Stimulated activated naive CD8-positive, alpha-beta T cell treated with anti-CD3 and anti-CD28 coated beads, Interleukin-15, amount 100 ng/mL, for 72 hours (primary cell): ENCODE results near the gene TRMT11.
"Not testable (repeated sequence)": the region's sequence is repeated elsewhere in the genome, so short reads cannot be mapped to it uniquely, and the experiment has no call there.

Experiments
- ATAC-seq: fragments of 150-1000 bp; cut with Tn5 transposase; 2 replicates; pipeline ENCODE4 v1.10.0; 2021; ENCODE audit warnings: mild to moderate bottlenecking, moderate library complexity
- DNase-seq, 2 donors: peaks; one replicate each; pipeline ENCODE4 v3.0.0; 2021 to 2022
- H3K27ac Mint-ChIP-seq, 2 donors: one replicate each; pipeline ENCODE4 v1.8.0; 2022; ENCODE audit warnings: mild to moderate bottlenecking in 2 of 2, mixed read lengths in 2 of 2, moderate library complexity in 2 of 2
- H3K27me3 Mint-ChIP-seq: one replicate; pipeline ENCODE4 v1.8.0; 2022; ENCODE audit warnings: mixed read lengths
- H3K4me1 Mint-ChIP-seq: one replicate; pipeline ENCODE4 v1.8.0; 2022; ENCODE audit warnings: mild to moderate bottlenecking, mixed read lengths
- H3K4me3 Mint-ChIP-seq, 2 donors: one replicate each; pipeline ENCODE4 v1.8.0; 2022; ENCODE audit warnings: mild to moderate bottlenecking in 2 of 2, mixed read lengths in 2 of 2, moderate library complexity in 1 of 2
- H3K9me3 Mint-ChIP-seq, 2 donors: one replicate each; pipeline ENCODE4 v1.8.0; 2022; ENCODE audit warnings: mixed read lengths in 2 of 2

The TRMT11 gene

DNA sequence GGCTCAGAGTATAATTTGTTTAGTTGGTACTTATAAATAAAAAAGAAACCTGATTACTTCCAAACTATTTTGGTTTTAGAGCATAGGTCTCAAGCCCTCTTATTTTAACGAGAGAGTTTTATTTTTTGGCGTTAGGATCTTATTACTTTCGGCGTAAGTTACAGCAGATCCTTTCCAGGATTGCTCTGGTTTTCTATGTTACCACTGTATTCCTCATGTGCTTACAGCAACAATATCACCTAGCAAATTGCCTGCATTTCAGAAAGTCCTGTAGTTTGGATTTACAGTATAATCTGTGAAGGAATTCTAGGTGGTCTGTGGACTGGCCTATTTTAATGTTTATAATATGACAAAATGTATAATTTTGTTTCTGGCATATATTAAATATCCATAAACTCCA, 54.1 kb downstream of the TRMT11 start:
- Mint-ChIP-seq H3K27ac (no peak overlapping the region), H3K4me3 (no peak overlapping the region), H3K9me3 (peaks cover 0 to 5% of the 10 kb centered on the region in 2 donors), H3K4me1 (no peaks in the 10 kb centered on the region), H3K27me3 (no peaks in the 10 kb centered on the region)
- no peak for DNase-seq
- no peak for ATAC-seq

DNA sequence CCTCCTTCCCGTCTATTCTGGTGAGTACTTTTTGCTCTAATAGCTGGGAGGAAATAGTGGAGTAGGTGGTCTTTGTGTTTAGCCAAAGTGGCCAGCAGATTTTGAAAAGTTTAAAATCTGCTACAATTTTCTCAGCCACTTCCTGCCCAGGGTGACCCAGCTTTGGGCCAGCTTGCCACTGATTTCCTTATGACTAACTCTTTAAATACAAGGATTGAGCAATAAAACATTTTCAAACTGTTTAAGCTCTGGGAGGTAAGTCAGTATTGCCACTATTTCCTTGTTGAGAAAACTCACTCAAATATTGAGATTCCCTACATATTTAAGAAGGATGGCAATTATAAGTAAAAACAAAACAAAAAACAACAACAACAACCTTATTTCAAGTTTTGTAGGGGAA, 54.5 kb downstream of the TRMT11 start:
- ATAC-seq (no peak), DNase-seq (no peak)
- no peak overlapping the region for H3K4me3 Mint-ChIP-seq
- no peaks in the 10 kb centered on the region for H3K27me3 Mint-ChIP-seq
- no peak overlapping the region for H3K27ac Mint-ChIP-seq
- no peaks in the 10 kb centered on the region for H3K4me1 Mint-ChIP-seq
- H3K9me3 Mint-ChIP-seq = peaks cover 0 to 5% of the 10 kb centered on the region in 2 donors

DNA sequence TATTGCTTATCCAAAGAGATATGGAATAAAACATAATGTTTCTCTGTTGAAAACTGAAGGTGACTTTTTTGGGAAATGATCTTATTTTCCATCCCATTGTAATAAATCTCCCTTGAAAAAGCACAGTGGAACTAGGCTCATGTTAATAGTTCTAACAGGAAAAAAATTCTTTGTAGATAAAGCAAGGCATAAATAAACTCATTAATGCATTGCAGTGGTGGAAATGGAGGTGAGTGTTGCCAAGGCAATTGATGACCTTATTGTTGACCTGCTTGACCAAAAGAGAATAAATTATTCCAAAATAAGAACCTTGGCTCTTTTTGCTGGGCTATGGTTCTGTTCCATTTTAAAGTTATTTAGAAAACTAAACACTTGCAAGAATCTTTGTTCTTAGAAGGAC, 55.2 kb downstream of the TRMT11 start:
- DNase-seq = no peak
- Mint-ChIP-seq H3K9me3 (peaks cover 0 to 5% of the 10 kb centered on the region in 2 donors), H3K27me3 (no peaks in the 10 kb centered on the region), H3K4me3 (no peak overlapping the region), H3K27ac (no peak overlapping the region), H3K4me1 (no peaks in the 10 kb centered on the region)
- no peak for ATAC-seq

DNA sequence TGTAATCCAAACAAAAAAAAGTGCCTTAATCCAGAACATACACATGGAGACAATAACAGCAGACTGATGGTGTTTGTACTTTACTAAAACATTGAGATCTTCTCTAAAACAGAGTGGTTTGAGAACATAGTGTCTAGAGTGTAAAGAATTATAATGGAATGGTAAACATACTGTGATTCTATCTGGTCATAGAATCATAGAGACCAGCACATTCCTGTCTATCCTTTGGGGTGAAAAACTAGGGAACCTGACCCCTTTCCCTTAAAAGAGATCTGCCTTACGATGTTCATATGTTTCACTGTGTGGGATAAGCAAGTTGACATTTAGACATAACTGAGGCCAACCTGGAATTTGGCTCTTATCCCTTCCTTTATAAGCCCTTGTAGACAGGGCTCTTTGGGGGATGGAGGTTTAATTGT, 55.7 kb downstream of the TRMT11 start:
- no peaks in the 10 kb centered on the region for H3K27me3 Mint-ChIP-seq
- no peaks in the 10 kb centered on the region for H3K4me1 Mint-ChIP-seq
- H3K27ac Mint-ChIP-seq = no peak overlapping the region
- no peak for ATAC-seq
- H3K4me3 Mint-ChIP-seq = no peak overlapping the region
- DNase-seq = no peak
- H3K9me3 Mint-ChIP-seq = peaks cover 0 to 5% of the 10 kb centered on the region in 2 donors

DNA sequence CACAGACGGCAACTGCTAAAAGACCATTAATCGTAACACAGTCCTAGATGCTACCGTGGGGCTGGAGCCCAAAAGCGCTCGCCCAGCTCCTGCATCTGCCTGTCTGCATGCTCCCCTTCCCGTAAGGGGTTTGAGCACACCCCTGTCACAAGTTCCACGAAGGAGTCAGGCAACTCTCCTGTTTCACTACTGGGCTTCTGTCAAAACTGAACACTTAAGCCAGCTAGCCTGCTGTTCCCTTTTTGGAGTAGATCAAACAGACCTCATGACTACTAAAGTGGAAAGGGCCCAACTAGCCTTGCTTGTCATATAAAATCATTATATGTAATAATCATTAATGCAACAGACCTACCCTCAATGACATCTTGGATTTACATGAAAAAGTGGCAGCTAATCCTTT, 61.3 kb downstream of the TRMT11 start:
- H3K27me3 Mint-ChIP-seq = no peaks in the 10 kb centered on the region

DNA sequence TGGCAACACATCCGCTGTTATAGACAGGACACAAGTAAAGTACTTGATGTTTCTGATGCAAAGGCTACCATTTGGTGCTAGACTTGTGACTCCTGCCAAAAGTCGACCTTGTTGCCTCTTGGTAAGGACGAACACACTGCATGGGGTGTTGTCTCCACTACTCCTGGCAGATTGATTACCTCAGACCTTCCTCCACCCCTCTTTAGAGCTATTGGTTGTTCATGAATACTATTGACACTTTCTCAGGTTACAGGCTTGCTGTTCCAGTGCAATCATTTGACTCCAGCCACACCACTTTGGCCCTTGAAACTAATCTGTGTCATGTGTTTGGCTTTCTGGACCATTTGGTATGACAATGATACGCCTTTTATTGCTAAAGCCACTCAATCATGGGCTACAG, 62.3 kb downstream of the TRMT11 start:
- no peaks in the 10 kb centered on the region for H3K4me1 Mint-ChIP-seq
- no peak overlapping the region for H3K27ac Mint-ChIP-seq
- H3K4me3 Mint-ChIP-seq = no peak overlapping the region
- ATAC-seq (no peak), DNase-seq (no peak)
- no peaks in the 10 kb centered on the region for H3K9me3 Mint-ChIP-seq
- H3K27me3 Mint-ChIP-seq = no peaks in the 10 kb centered on the region

More for the DNA sequence above, 61.3 kb downstream of the TRMT11 start:
- ATAC-seq (no peak), DNase-seq (no peak)
- Mint-ChIP-seq H3K4me1 (no peaks in the 10 kb centered on the region), H3K4me3 (no peak overlapping the region), H3K27ac (no peak overlapping the region), H3K9me3 (peaks cover 0 to 1% of the 10 kb centered on the region in 2 donors)

DNA sequence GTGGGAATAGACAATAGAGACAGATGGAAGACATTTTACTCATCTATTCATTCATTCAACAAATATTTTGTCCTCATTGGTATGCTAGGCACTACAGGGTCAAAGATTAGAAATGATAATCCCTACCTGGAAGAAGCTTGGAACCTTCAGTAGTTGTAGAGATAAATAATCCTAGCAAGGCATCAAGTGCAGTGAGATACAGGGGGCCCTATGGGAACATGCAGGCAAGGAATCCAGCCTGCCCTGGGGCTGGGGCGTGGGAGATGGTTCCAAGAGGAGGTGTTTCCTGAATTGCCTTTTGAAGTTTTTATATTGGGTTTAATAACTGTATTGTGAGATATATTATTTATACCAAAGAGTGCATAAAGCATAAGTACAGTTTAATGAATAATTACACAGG, 64.5 kb downstream of the TRMT11 start:
- Mint-ChIP-seq H3K4me1 (no peaks in the 10 kb centered on the region), H3K4me3 (no peak overlapping the region), H3K9me3 (no peaks in the 10 kb centered on the region), H3K27ac (no peak overlapping the region), H3K27me3 (no peaks in the 10 kb centered on the region)
- ATAC-seq (no peak), DNase-seq (no peak)

DNA sequence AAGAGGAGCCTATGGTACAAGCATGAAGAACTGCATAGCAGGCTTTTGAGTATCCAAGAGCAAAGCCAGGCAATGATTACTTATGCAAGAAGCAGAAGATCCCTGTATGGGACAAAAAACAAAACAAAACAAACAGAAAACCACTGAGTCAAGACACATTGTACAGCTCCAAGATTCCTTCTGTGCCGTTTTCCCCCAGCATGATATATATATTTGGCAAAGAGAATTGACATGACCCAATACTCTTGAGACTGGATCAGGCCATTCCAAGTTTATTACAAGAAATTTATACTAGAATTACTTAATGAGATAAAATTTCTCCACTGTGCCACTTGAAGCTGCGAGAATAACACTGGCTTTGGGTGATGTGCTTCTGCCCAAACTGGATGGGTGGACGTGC, 65.5 kb downstream of the TRMT11 start:
- Mint-ChIP-seq H3K9me3 (no peaks in the 10 kb centered on the region), H3K4me3 (no peak overlapping the region), H3K27ac (no peak overlapping the region), H3K27me3 (no peaks in the 10 kb centered on the region), H3K4me1 (no peaks in the 10 kb centered on the region)
- ATAC-seq = no peak
- DNase-seq = no peak

DNA sequence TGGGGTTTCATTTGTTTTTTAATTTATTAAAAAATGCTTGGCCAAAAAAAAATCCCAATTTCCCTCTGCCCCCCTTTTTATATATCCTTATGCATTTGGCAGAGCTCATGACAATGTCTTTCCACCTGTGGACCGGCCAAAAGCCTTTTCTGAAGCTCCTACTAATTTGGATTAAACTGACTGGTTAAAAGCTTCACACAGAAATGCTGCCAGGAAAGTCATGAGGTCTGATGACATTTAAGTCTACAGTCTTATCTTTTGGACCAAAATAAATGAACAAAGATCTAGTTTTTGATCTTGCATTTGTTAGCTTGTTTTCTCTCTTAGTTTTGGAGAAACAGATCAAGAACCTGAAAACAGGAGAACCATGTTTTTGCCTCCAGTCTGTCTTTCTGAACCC, 66.1 kb downstream of the TRMT11 start:
- ATAC-seq = no peak
- H3K4me3 Mint-ChIP-seq = no peak overlapping the region
- no peak overlapping the region for H3K27ac Mint-ChIP-seq
- no peaks in the 10 kb centered on the region for H3K27me3 Mint-ChIP-seq
- no peak for DNase-seq
- no peaks in the 10 kb centered on the region for H3K9me3 Mint-ChIP-seq
- H3K4me1 Mint-ChIP-seq = no peaks in the 10 kb centered on the region

DNA sequence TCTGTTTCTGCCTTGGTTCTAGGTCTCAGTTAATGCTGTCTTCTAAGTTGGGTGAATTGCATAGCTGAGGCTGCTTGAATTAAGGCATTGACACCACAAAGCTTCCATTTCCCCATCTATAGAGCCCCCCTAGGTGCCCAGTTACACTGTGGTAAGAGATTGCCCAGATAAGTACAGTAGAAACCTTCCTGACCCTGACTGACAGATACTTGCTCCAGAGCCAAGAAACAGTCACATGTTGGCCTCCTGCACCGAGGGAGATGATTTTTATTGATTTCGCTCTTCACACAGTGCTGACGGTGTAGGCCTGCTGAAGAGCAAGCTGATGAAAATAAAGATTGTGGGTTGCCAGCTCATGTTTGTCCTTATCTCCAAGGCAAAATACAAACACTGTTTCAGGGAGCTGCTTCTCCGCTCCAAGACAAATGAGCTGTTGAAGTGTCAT, 67.9 kb downstream of the TRMT11 start:
- no peaks in the 10 kb centered on the region for H3K9me3 Mint-ChIP-seq
- ATAC-seq = no peak
- no peaks in the 10 kb centered on the region for H3K4me1 Mint-ChIP-seq
- no peaks in the 10 kb centered on the region for H3K27me3 Mint-ChIP-seq
- H3K4me3 Mint-ChIP-seq = no peak overlapping the region
- no peak for DNase-seq
- no peak overlapping the region for H3K27ac Mint-ChIP-seq

DNA sequence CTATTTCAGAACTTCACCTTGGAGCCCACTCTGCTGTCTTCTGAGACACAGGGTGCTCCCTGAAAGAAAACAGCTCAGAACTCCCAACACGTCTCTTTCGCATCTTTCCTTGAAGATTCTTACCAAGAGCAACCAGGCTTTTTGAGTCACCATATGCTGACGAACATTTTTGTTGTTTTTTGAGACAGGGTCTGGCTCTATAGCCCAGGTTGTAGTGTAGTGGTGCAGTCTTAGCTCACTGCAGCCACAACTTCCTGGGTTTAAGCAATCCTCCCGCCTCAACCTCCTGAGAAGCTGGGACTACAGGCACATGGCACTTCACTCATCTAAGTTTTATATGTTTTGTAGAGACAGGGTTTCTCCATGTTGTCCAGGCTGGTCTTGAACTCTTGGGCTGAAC, 68.5 kb downstream of the TRMT11 start:
- no peak overlapping the region for H3K27ac Mint-ChIP-seq
- no peaks in the 10 kb centered on the region for H3K27me3 Mint-ChIP-seq
- H3K4me3 Mint-ChIP-seq = no peak overlapping the region
- DNase-seq = no peak
- ATAC-seq = no peak
- H3K9me3 Mint-ChIP-seq = no peaks in the 10 kb centered on the region
- H3K4me1 Mint-ChIP-seq = no peaks in the 10 kb centered on the region

DNA sequence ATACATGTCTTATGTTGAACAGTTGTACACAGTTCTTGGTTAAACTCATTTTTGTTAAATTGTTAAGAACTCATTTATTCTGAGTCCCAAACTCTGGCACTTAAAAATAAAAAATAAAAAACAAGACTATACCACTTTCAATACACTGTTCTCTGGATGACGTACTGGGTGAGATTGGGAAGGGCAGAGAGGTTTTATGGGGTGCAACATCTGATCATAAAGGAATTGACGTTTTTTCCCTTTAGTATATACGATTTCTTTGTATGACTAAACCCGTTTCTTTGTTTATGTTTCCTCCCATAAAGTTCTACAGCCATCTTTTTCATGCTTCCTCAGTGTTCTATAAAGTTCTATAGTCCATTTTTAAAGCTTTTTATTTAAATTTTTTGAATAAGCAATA, 69.1 kb downstream of the TRMT11 start:
- Mint-ChIP-seq H3K27me3 (no peaks in the 10 kb centered on the region), H3K27ac (no peak overlapping the region), H3K4me3 (no peak overlapping the region), H3K9me3 (no peaks in the 10 kb centered on the region), H3K4me1 (no peaks in the 10 kb centered on the region)
- DNase-seq = no peak
- ATAC-seq = no peak

DNA sequence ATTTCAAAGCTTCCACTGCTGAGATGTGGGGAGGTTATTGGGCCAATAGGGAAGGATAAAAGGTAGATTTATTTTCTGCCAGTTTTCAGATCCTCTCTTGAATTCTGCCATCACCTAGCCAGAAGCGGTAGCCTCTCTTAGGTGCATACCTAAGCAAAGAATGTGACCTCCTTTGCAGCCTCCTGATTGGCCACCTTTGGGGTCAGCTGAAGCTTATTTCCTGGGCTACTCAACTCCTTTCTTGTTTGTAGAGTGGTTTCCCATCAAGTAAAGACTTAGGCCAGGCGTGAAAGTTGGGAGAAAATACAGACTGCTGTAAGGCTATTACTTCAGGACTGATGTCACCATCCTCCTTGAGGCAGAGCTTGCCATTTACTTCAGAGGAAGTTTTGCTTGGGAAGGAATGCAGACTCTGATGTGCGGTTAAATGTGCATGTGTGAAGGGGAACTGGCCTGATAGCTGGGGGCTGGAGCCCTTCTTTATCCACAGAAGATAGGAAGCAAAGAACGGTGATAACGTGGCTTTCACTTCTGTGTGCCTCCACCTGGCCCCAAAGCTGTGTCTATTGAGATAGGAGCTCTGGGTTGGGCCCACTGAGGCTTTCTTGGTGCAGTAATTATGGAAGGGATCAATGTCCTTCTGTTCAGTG, 70.1 kb downstream of the TRMT11 start:
- H3K4me3 Mint-ChIP-seq = no peak overlapping the region
- H3K27ac Mint-ChIP-seq = no peak overlapping the region
- ATAC-seq (no peak), DNase-seq (no peak)
- H3K27me3 Mint-ChIP-seq = no peaks in the 10 kb centered on the region
- no peaks in the 10 kb centered on the region for H3K9me3 Mint-ChIP-seq
- H3K4me1 Mint-ChIP-seq = no peaks in the 10 kb centered on the region

DNA sequence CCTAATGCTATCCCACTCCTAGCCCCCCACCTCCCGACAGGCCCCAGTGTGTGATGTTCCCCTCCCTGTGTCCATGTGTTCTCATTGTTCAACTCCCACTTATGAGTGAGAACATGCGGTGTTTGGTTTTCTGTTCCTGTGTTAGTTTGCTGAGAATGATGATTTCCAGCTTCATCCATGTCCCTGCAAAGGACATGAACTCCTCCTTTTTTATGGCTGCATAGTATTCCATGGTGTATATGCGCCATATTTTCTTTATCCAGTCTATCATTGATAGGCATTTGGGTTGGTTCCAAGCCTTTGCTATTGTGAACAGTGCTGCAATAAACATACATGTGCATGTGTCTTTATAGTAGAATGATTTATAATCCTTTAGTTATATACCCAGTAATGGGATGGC, 71.7 kb downstream of the TRMT11 start:
- H3K27me3 Mint-ChIP-seq, H3K4me3 Mint-ChIP-seq, H3K27ac Mint-ChIP-seq, ATAC-seq, H3K9me3 Mint-ChIP-seq, H3K4me1 Mint-ChIP-seq, DNase-seq: not testable (repeated sequence)

DNA sequence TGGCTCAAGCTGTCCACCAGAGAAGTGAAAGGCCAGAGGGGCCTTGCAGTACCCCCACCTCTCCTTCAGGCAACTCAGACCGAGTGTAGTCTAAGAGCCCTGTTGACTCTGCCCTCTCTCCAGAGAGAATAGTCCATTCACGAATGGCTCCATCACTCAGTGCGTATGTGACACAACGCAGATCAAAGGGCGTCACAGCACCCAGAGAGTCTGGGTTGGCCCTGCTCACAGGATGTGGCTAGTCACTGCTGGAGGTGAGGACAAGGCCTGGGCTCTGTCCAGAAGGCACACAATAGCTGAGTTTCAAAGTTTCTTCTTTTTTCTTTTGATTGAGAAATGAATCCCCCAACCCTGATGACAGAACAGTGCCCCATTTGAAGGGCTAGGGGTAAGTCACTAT, 74.1 kb downstream of the TRMT11 start:
- no peak for DNase-seq
- Mint-ChIP-seq H3K27ac (peak overlapping the region in 1 of 2 donors; percentile 55), H3K9me3 (no peaks in the 10 kb centered on the region), H3K4me3 (no peak overlapping the region), H3K27me3 (no peaks in the 10 kb centered on the region), H3K4me1 (no peaks in the 10 kb centered on the region)
- ATAC-seq = peak; percentile 12

DNA sequence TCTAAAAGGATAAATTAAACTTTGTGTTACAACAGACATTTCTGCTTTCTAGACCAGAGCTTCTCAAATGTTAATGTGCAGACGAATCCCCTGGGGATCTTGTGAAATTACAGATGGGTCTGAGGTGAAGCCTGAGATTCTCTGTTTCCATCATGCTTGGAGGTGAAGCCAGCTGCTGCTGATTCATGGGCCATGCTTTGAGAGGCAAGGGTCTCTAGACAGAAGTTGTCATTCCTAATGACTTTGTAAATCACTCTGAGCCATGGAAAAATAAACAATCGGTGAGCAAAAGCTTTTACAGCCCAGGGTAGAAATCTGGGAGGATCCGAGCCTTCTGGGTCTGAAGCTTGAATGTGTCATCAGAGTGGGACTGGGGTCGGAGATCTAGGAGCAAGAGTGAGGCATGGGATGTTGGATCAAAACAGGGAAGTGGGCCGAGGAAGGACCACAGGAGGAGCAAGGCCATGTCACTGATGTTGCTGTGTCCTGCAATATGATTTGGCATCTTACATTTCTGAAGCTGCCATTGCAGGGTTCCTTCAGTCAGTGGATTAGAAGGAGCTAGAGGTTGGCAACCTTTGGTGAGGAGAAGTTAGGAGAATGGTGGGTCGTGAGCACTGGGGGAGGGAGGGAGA, 77.3 kb downstream of the TRMT11 start:
- ATAC-seq = no peak
- Mint-ChIP-seq H3K27ac (no peak overlapping the region), H3K4me3 (no peak overlapping the region)

DNA sequence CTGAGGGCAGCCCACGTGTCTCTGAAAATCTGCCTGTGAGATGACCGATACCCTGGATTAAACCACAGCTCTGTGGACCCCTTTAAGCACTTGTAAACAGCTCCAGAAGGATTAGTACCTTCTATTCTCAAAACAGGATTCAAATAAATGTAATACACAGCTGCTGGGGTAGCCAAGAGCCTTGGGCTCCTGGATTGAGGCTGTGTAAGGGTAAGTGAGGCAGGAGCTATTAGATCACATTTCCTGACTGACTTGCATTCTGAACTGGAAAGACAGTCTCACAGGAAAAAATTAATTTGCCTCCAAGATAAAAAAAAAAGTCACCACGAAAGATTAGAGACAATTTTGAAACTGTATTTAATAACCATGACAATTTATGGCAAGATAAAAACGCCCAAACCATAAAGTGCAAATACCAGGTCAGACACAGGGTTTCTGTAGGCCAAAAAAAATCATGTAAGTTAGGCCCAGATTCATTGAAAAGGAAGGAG, 78.0 kb downstream of the TRMT11 start:
- no peaks in the 10 kb centered on the region for H3K4me1 Mint-ChIP-seq
- DNase-seq = no peak
- H3K9me3 Mint-ChIP-seq = no peaks in the 10 kb centered on the region
- H3K4me3 Mint-ChIP-seq = no peak overlapping the region
- no peak overlapping the region for H3K27ac Mint-ChIP-seq
- no peak for ATAC-seq
- H3K27me3 Mint-ChIP-seq = no peaks in the 10 kb centered on the region

More for the DNA sequence above, 77.3 kb downstream of the TRMT11 start:
- H3K4me1 Mint-ChIP-seq = no peaks in the 10 kb centered on the region
- DNase-seq = no peak
- no peaks in the 10 kb centered on the region for H3K9me3 Mint-ChIP-seq
- H3K27me3 Mint-ChIP-seq = no peaks in the 10 kb centered on the region
